ENCODE measurements around the gene FGF9. TPM values are rescaled to one million over a fixed set of nuclear protein-coding genes. Genes with fewer than 3 reads are reported as not detected.

Gene FGF9
- total RNA-seq, 2 experiments from 2014 or later = 0.19 TPM; not detected in 1

- ATAC-seq = no peak
- H3K36me3 Mint-ChIP-seq (ENCODE audit: low read depth) = no peaks in the 10 kb centered on the region
- H3K27ac Mint-ChIP-seq = no peak overlapping the region
- POLR2A ChIA-PET = no interaction called here
- H3K4me1 Mint-ChIP-seq = no peaks in the 10 kb centered on the region
- DNase-seq = no peak
- CTCF ChIA-PET = no interaction called here
- H3K9me3 Mint-ChIP-seq (ENCODE audit: low read depth) = no peaks in the 10 kb centered on the region
- H3K27me3 Mint-ChIP-seq = peaks cover 9% of the 10 kb centered on the region
- no peak overlapping the region for H3K4me3 Mint-ChIP-seq
- intact Hi-C loops (cut with DNase I, micrococcal nuclease) = no loop called here
Observed at GRCh38 chr13:21742096-21742495, 71.2 kb downstream of the FGF9 start.

GRCh38 chr13:21744149-21744548, 73.3 kb downstream of the FGF9 start:
- CTCF ChIA-PET = no interaction called here
- POLR2A ChIA-PET = no interaction called here
- H3K4me3 Mint-ChIP-seq = no peak overlapping the region
- no peak overlapping the region for H3K27ac Mint-ChIP-seq
- intact Hi-C loops (cut with DNase I, micrococcal nuclease) = no loop called here
- no peak for DNase-seq
- peaks cover 3% of the 10 kb centered on the region for H3K27me3 Mint-ChIP-seq
- no peak for ATAC-seq
- H3K4me1 Mint-ChIP-seq = no peaks in the 10 kb centered on the region
- no peaks in the 10 kb centered on the region for H3K9me3 Mint-ChIP-seq (ENCODE audit: low read depth)
- H3K36me3 Mint-ChIP-seq (ENCODE audit: low read depth) = no peaks in the 10 kb centered on the region

GRCh38 chr13:21745307-21745706, 74.4 kb downstream of the FGF9 start:
- Mint-ChIP-seq H3K27ac (no peak overlapping the region), H3K4me1 (no peaks in the 10 kb centered on the region), H3K9me3 (ENCODE audit: low read depth) (peaks cover 2% of the 10 kb centered on the region), H3K4me3 (no peak overlapping the region), H3K36me3 (ENCODE audit: low read depth) (peaks cover 1% of the 10 kb centered on the region), H3K27me3 (peaks cover 3% of the 10 kb centered on the region)
- ATAC-seq (no peak), DNase-seq (no peak)
- ChIA-PET POLR2A (no interaction called here), CTCF (interaction anchor here (0.7 kb wide), 1 partner anchor 65 kb away, joined by 3 read pairs; no protein-coding TSS in a partner anchor)
- intact Hi-C loops (cut with DNase I, micrococcal nuclease) = no loop called here

- no peaks in the 10 kb centered on the region for H3K4me1 Mint-ChIP-seq
- CTCF ChIA-PET = no interaction called here
- peaks cover 2% of the 10 kb centered on the region for H3K36me3 Mint-ChIP-seq (ENCODE audit: low read depth)
- no peak for DNase-seq
- POLR2A ChIA-PET = no interaction called here
- H3K4me3 Mint-ChIP-seq = no peak overlapping the region
- intact Hi-C loops (cut with DNase I, micrococcal nuclease) = no loop called here
- peaks cover 3% of the 10 kb centered on the region for H3K27me3 Mint-ChIP-seq
- no peak overlapping the region for H3K27ac Mint-ChIP-seq
- H3K9me3 Mint-ChIP-seq (ENCODE audit: low read depth) = peaks cover 2% of the 10 kb centered on the region
- ATAC-seq = no peak
Observed at GRCh38 chr13:21747456-21747855, 76.6 kb downstream of the FGF9 start.

- Mint-ChIP-seq H3K4me1 (no peaks in the 10 kb centered on the region), H3K9me3 (ENCODE audit: low read depth) (peaks cover 2% of the 10 kb centered on the region), H3K36me3 (ENCODE audit: low read depth) (peaks cover 2% of the 10 kb centered on the region), H3K27me3 (peaks cover 3% of the 10 kb centered on the region), H3K4me3 (no peak overlapping the region), H3K27ac (no peak overlapping the region)
- DNase-seq (no peak), ATAC-seq (no peak)
- ChIA-PET CTCF (no interaction called here), POLR2A (no interaction called here)
- intact Hi-C loops (cut with DNase I, micrococcal nuclease) = no loop called here
Observed at GRCh38 chr13:21748166-21748565, 77.3 kb downstream of the FGF9 start.

GRCh38 chr13:21749410-21749809, 78.5 kb downstream of the FGF9 start:
- peaks cover 2% of the 10 kb centered on the region for H3K9me3 Mint-ChIP-seq (ENCODE audit: low read depth)
- ChIA-PET POLR2A (no interaction called here), CTCF (no interaction called here)
- ATAC-seq = no peak
- intact Hi-C loops (cut with DNase I, micrococcal nuclease) = no loop called here
- DNase-seq = no peak
- no peaks in the 10 kb centered on the region for H3K4me1 Mint-ChIP-seq
- peaks cover 3% of the 10 kb centered on the region for H3K27me3 Mint-ChIP-seq
- no peak overlapping the region for H3K4me3 Mint-ChIP-seq
- H3K36me3 Mint-ChIP-seq (ENCODE audit: low read depth) = peaks cover 2% of the 10 kb centered on the region
- H3K27ac Mint-ChIP-seq = no peak overlapping the region

- Mint-ChIP-seq H3K36me3 (ENCODE audit: low read depth) (peaks cover 2% of the 10 kb centered on the region), H3K4me1 (no peaks in the 10 kb centered on the region), H3K27me3 (peaks cover 6% of the 10 kb centered on the region), H3K9me3 (ENCODE audit: low read depth) (peaks cover 2% of the 10 kb centered on the region), H3K4me3 (no peak overlapping the region), H3K27ac (no peak overlapping the region)
- intact Hi-C loops (cut with DNase I, micrococcal nuclease) = no loop called here
- DNase-seq (no peak), ATAC-seq (no peak)
- POLR2A ChIA-PET = no interaction called here
- CTCF ChIA-PET = no interaction called here
Observed at GRCh38 chr13:21752501-21752900, 81.6 kb downstream of the FGF9 start.

- ATAC-seq (no peak), DNase-seq (no peak)
- ChIA-PET POLR2A (no interaction called here), CTCF (no interaction called here)
- Mint-ChIP-seq H3K27ac (no peak overlapping the region), H3K4me3 (no peak overlapping the region), H3K4me1 (no peaks in the 10 kb centered on the region), H3K9me3 (ENCODE audit: low read depth) (peaks cover 2% of the 10 kb centered on the region), H3K36me3 (ENCODE audit: low read depth) (peaks cover 2% of the 10 kb centered on the region), H3K27me3 (peaks cover 6% of the 10 kb centered on the region)
- intact Hi-C loops (cut with DNase I, micrococcal nuclease) = no loop called here
Observed at GRCh38 chr13:21753117-21753729, 82.3 kb downstream of the FGF9 start.

Other genes with a start within 250 kb of the FGF9 start
- gene ZDHHC20, start 211.8 kb upstream of the FGF9 start, total RNA-seq = 10 to 100 TPM; 40.2 to 44.9 TPM
- 10 to 100 TPM; 28.4 to 28.7 TPM for gene MICU2, start 66.9 kb upstream of the FGF9 start, total RNA-seq

Data from activated CD4-positive, alpha-beta T cell treated with anti-CD3 and anti-CD28 coated beads for 36 hours (primary cell).